Liver (tissue), 9 donors: ENCODE data around the gene SNX15. TPM values are rescaled to one million over a fixed set of nuclear protein-coding genes. Genes with fewer than 3 reads are reported as not detected.

Source experiments
- DNase-seq: peaks from one replicate; pipeline ENCODE4 v3.0.0-alpha.2; 2017; ENCODE audit warnings: low spot score
- H3K27ac ChIP-seq, 2 donors: one replicate each; pipeline ENCODE4 v1.7.0; 2013; ENCODE audit warnings: inconsistent platforms in 2 of 2, low read length in 2 of 2, control low read depth in 1 of 2, low read depth in 1 of 2, mild to moderate bottlenecking in 1 of 2
- H3K27me3 ChIP-seq, 4 donors: one replicate each; pipeline versions ENCODE4 v1.6.1 to v1.7.0; 2013; ENCODE audit warnings: low read length in 3 of 4, inconsistent platforms in 1 of 4, mild to moderate bottlenecking in 1 of 4, moderate library complexity in 1 of 4; ENCODE audit not compliant: control insufficient read depth in 4 of 4, insufficient read depth in 4 of 4
- H3K36me3 ChIP-seq, 4 donors: one replicate each; pipeline versions ENCODE4 v1.6.1 to v1.7.0; 2013; ENCODE audit warnings: low read length in 3 of 4, mild to moderate bottlenecking in 3 of 4, low read depth in 1 of 4, moderate library complexity in 1 of 4; ENCODE audit not compliant: control insufficient read depth in 4 of 4, insufficient read depth in 3 of 4
- H3K4me1 ChIP-seq, 4 donors: one replicate each; pipeline versions ENCODE4 v1.6.1 to v1.7.0; 2013; ENCODE audit warnings: low read length in 3 of 4, mild to moderate bottlenecking in 3 of 4, moderate library complexity in 1 of 4; ENCODE audit not compliant: control insufficient read depth in 4 of 4, insufficient read depth in 4 of 4
- H3K4me3 ChIP-seq, 3 donors: one replicate each; pipeline versions ENCODE4 v1.6.1 to v1.7.0; 2013; ENCODE audit warnings: low read length in 3 of 3, control low read depth in 1 of 3, low read depth in 1 of 3, mild to moderate bottlenecking in 1 of 3
- H3K9ac ChIP-seq, 2 donors: one replicate each; pipeline ENCODE4 v1.7.0; 2013; ENCODE audit warnings: low read length in 2 of 2, mild to moderate bottlenecking in 2 of 2, moderate library complexity in 2 of 2, control low read depth in 1 of 2, low read depth in 1 of 2
- H3K9me3 ChIP-seq, 4 donors: one replicate each; pipeline versions ENCODE4 v1.6.1 to v1.7.0; 2013; ENCODE audit warnings: low read length in 3 of 4; ENCODE audit not compliant: control insufficient read depth in 4 of 4
- ATF3 ChIP-seq: IDR thresholded peaks from 2 replicates; pipeline ENCODE4 v1.6.1; 2016; ENCODE audit warnings: antibody characterized with exemption
- CTCF ChIP-seq: fragments of 150-350 bp; IDR thresholded peaks from 2 replicates; pipeline ENCODE4 v1.5.1; 2017; ENCODE audit warnings: improper control_type of control experiment, low read depth, low read length; ENCODE audit not compliant: missing input control
- EGR1 ChIP-seq, 2 donors: IDR thresholded peaks; 2 replicates each; pipeline ENCODE4 v1.6.1; 2016 to 2018; ENCODE audit warnings: antibody characterized with exemption in 2 of 2, low read depth in 2 of 2
- FOXA1 ChIP-seq: IDR thresholded peaks from 2 replicates; pipeline ENCODE4 v1.6.1; 2016; ENCODE audit warnings: antibody characterized with exemption
- FOXA2 ChIP-seq: IDR thresholded peaks from 2 replicates; pipeline ENCODE4 v1.6.1; 2016; ENCODE audit warnings: antibody characterized with exemption
- GABPA ChIP-seq, 2 donors: IDR thresholded peaks in 1 of 2; conservative IDR thresholded peaks in 1 of 2; 2 replicates each; pipeline ENCODE4 v1.6.1; 2016; ENCODE audit warnings: antibody characterized with exemption in 2 of 2, mild to moderate bottlenecking in 1 of 2, moderate library complexity in 1 of 2
- HNF4A ChIP-seq, 2 donors: conservative IDR thresholded peaks; 2 replicates each; pipeline ENCODE4 v1.6.1; 2016; ENCODE audit warnings: antibody characterized with exemption in 2 of 2, mild to moderate bottlenecking in 2 of 2
- HNF4G ChIP-seq: IDR thresholded peaks from 2 replicates; pipeline ENCODE4 v1.6.1; 2016; ENCODE audit warnings: antibody characterized with exemption
- JUND ChIP-seq, 2 donors: IDR thresholded peaks; 2 replicates each; pipeline ENCODE4 v1.6.1; 2016; ENCODE audit warnings: antibody characterized with exemption in 2 of 2
- MAX ChIP-seq: IDR thresholded peaks from 2 replicates; pipeline ENCODE4 v1.6.1; 2016; ENCODE audit warnings: antibody characterized with exemption
- NR2F2 ChIP-seq: IDR thresholded peaks from 2 replicates; pipeline ENCODE4 v1.6.1; 2016; ENCODE audit warnings: antibody characterized with exemption
- RAD21 ChIP-seq, 2 donors: IDR thresholded peaks; 2 replicates each; pipeline ENCODE4 v1.6.1; 2016; ENCODE audit warnings: antibody characterized with exemption in 2 of 2, mild to moderate bottlenecking in 2 of 2
- REST ChIP-seq: IDR thresholded peaks from 2 replicates; pipeline ENCODE4 v1.6.1; 2016; ENCODE audit warnings: antibody characterized with exemption, mild to moderate bottlenecking
- RXRA ChIP-seq, 2 donors: IDR thresholded peaks; 2 replicates each; pipeline ENCODE4 v1.6.1; 2017 to 2018; ENCODE audit warnings: antibody characterized with exemption in 2 of 2, mild to moderate bottlenecking in 1 of 2
- SP1 ChIP-seq: IDR thresholded peaks from 2 replicates; pipeline ENCODE4 v1.6.1; 2018; ENCODE audit warnings: antibody characterized with exemption, mild to moderate bottlenecking
- YY1 ChIP-seq: IDR thresholded peaks from 2 replicates; pipeline ENCODE4 v1.6.1; 2016; ENCODE audit warnings: antibody characterized with exemption, mild to moderate bottlenecking
- ZBTB33 ChIP-seq: IDR thresholded peaks from 2 replicates; pipeline ENCODE4 v1.6.1; 2016; ENCODE audit warnings: antibody characterized with exemption
- WGBS: extraction: QIAGEN DNeasy Blood & Tissue Kit; methylation state at CpG from one replicate; pipeline ENCODE4 v1.1.7; 2013; 5-methylcytosine and 5-hydroxymethylcytosine counted together
- polyA plus RNA-seq, 2 donors: library from polyadenylated mRNA; stranded (reverse) in 1 of 2; unstranded in 1 of 2; fragments of 200-250 nt in 1 of 2; fragments of >200 nt in 1 of 2; fragmentation: Nextera tagmentation in 1 of 2; extraction: Ambion mirVana in 1 of 2; gene quantifications; one replicate each; pipeline versions ENCODE4 v1.2.1 to v1.2.3, GENCODE V29; 2013 to 2015
- total RNA-seq, 2 donors: library from RNA; depleted of rRNA; stranded (reverse); fragments of >200 nt; gene quantifications; one replicate each; pipeline ENCODE4 v1.2.3, GENCODE V29; 2014
- donor health status: healthy.
- donor health status: healthy.
- donor health status: healthy.
- donor health status: healthy.
- donor health status: healthy.

Gene SNX15
- total and polyA plus RNA-seq, 4 donors, result 4.5 to 7.2 (median 5.7) TPM

- DNase-seq, result no peak
- Histone ChIP-seq H3K36me3 (peaks cover 3 to 38% (median 18%) of the 10 kb centered on the region in 4 donors), H3K4me1 (peaks cover 0 to 10% (median 6%) of the 10 kb centered on the region in 4 donors), H3K27ac (no peak overlapping the region), H3K9ac (no peak overlapping the region), H3K9me3 (no peaks in the 10 kb centered on the region), H3K27me3 (no peaks in the 10 kb centered on the region), H3K4me3 (no peak overlapping the region)
- 92% methylated on average over 11 of the region's 11 CpGs for WGBS
- TF ChIP-seq YY1, result no peak
- no peak for TF ChIP-seq ATF3
- TF ChIP-seq MAX, result no peak
- TF ChIP-seq ZBTB33, result no peak
- TF ChIP-seq FOXA2, result no peak
- no peak for TF ChIP-seq CTCF
- no peak for TF ChIP-seq NR2F2
- TF ChIP-seq RAD21 (IDR thresholded peaks at IDR 0.05), result no peak
- no peak for TF ChIP-seq HNF4G
- no peak for TF ChIP-seq REST
These were observed 8.3 kb downstream of the SNX15 start for GRCh38 chr11:65035579-65035978.

GRCh38 chr11:65036931-65037330, 9.7 kb downstream of the SNX15 start:
- 83% methylated on average over 6 of the region's 6 CpGs for WGBS
- Histone ChIP-seq H3K36me3 (peaks cover 3 to 35% (median 16%) of the 10 kb centered on the region in 4 donors), H3K27ac (no peak overlapping the region), H3K9me3 (no peaks in the 10 kb centered on the region), H3K4me1 (peaks cover 4 to 16% (median 11%) of the 10 kb centered on the region in 4 donors), H3K4me3 (no peak overlapping the region), H3K9ac (no peak overlapping the region), H3K27me3 (no peaks in the 10 kb centered on the region)
- no peak for DNase-seq
- TF ChIP-seq ZBTB33, result no peak
- TF ChIP-seq YY1, result no peak
- no peak for TF ChIP-seq RXRA (IDR thresholded peaks at IDR 0.05)
- TF ChIP-seq ATF3, result no peak
- no peak for TF ChIP-seq HNF4A (conservative IDR thresholded peaks at IDR 0.05)
- no peak for TF ChIP-seq GABPA (IDR thresholded peaks at IDR 0.05 in 1 of 2, conservative IDR thresholded peaks at IDR 0.05 in 1 of 2)
- no peak for TF ChIP-seq FOXA2
- no peak for TF ChIP-seq SP1
- TF ChIP-seq FOXA1, result no peak
- no peak for TF ChIP-seq RAD21 (IDR thresholded peaks at IDR 0.05)
- no peak for TF ChIP-seq REST
- no peak for TF ChIP-seq NR2F2
- TF ChIP-seq EGR1 (IDR thresholded peaks at IDR 0.05; ENCODE audit: low read depth in 2 of 2), result no peak
- TF ChIP-seq JUND (IDR thresholded peaks at IDR 0.05), result no peak
